Stomach smooth muscle (tissue), 2 donors: ENCODE measurements around the gene ILDR2.

Experiments used
- H3K27ac ChIP-seq: one replicate; pipeline ENCODE4 v1.7.0; 2013; ENCODE audit warnings: mild to moderate bottlenecking, low read length, inconsistent platforms
- H3K27me3 ChIP-seq, 2 donors: one replicate each; pipeline ENCODE4 v1.7.0; 2013; ENCODE audit warnings: low read length in 2 of 2; ENCODE audit not compliant: insufficient read depth in 2 of 2, control insufficient read depth in 1 of 2
- H3K36me3 ChIP-seq, 2 donors: one replicate each; pipeline ENCODE4 v1.7.0; 2013; ENCODE audit warnings: low read length in 2 of 2; ENCODE audit not compliant: control insufficient read depth in 2 of 2, insufficient read depth in 2 of 2
- H3K4me1 ChIP-seq: one replicate; pipeline ENCODE4 v1.7.0; 2013; ENCODE audit warnings: low read length; ENCODE audit not compliant: control insufficient read depth, insufficient read depth
- H3K4me3 ChIP-seq, 2 donors: one replicate each; pipeline ENCODE4 v1.7.0; 2013; ENCODE audit warnings: low read length in 2 of 2
- H3K9ac ChIP-seq, 2 donors: one replicate each; pipeline ENCODE4 v1.7.0; 2013; ENCODE audit warnings: low read length in 2 of 2, mild to moderate bottlenecking in 1 of 2
- H3K9me3 ChIP-seq, 2 donors: one replicate each; pipeline ENCODE4 v1.7.0; 2013; ENCODE audit warnings: low read length in 2 of 2; ENCODE audit not compliant: control insufficient read depth in 2 of 2
- donor health status: healthy.
- donor health status: Pancreatic carcinoma.

ILDR2 gene

GRCh38 chr1:166907763-166908162 lies 67.6 kb downstream of the ILDR2 start:
- H3K9ac ChIP-seq: no peak overlapping the region
- H3K4me1 ChIP-seq: no peaks in the 10 kb centered on the region
- H3K36me3 ChIP-seq: no peaks in the 10 kb centered on the region
- H3K9me3 ChIP-seq: no peaks in the 10 kb centered on the region
- H3K27me3 ChIP-seq: no peaks in the 10 kb centered on the region
- no peak overlapping the region for H3K27ac ChIP-seq
- H3K4me3 ChIP-seq: no peak overlapping the region

DNA sequence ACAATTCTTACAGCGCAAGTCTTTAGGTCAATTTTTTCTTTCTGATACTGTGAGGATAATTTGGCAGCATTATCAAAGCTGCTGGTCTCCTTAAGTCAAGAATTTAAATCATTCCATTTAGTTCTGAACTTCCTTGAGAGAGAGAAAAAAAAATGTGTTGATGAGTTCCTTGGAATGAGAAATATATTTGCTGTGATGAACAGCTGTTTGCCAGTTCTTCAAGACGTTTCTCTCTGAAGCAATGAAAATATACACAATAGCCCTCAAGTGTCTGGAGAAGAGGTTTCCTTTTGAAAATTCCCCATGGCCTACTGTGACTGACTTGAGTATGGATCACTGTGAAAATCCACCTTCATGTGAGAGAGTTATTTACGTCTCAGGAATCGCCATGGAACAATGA lies 68.3 kb downstream of the ILDR2 start:
- Histone ChIP-seq H3K9me3 (no peaks in the 10 kb centered on the region), H3K9ac (no peak overlapping the region), H3K36me3 (no peaks in the 10 kb centered on the region), H3K4me1 (no peaks in the 10 kb centered on the region), H3K27ac (no peak overlapping the region), H3K27me3 (no peaks in the 10 kb centered on the region), H3K4me3 (no peak overlapping the region)

GRCh38 chr1:166906647-166907046 lies 68.7 kb downstream of the ILDR2 start:
- no peaks in the 10 kb centered on the region for H3K4me1 ChIP-seq
- H3K27ac ChIP-seq: no peak overlapping the region
- H3K9ac ChIP-seq: no peak overlapping the region
- no peaks in the 10 kb centered on the region for H3K36me3 ChIP-seq
- no peaks in the 10 kb centered on the region for H3K9me3 ChIP-seq
- no peaks in the 10 kb centered on the region for H3K27me3 ChIP-seq
- H3K4me3 ChIP-seq: no peak overlapping the region

- H3K27me3 ChIP-seq: no peaks in the 10 kb centered on the region
- no peak overlapping the region for H3K9ac ChIP-seq
- no peaks in the 10 kb centered on the region for H3K9me3 ChIP-seq
- H3K4me1 ChIP-seq: peaks cover 4% of the 10 kb centered on the region
- no peak overlapping the region for H3K27ac ChIP-seq
- H3K36me3 ChIP-seq: no peaks in the 10 kb centered on the region
- no peak overlapping the region for H3K4me3 ChIP-seq
These were observed 69.4 kb downstream of the ILDR2 start for GRCh38 chr1:166905900-166906299.

DNA sequence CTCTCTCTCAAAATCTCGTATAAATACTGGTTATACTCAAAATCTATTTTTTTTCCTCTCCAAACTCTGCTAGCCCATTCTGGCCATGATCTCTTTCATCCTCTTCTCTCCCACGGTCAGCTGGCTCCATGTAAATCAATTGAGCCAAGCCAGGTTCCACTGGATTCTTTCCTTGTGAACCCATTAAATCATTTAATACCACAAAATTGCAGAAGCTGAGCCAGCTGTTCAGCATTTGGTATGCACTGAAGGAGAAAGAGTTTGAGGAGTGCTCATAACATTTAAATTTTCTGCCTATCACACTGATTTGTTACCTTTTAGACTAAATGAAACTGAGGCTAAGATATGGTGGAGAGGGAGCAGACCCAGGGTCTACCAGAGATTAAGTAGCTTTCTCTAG lies 70.2 kb downstream of the ILDR2 start:
- peaks cover 4% of the 10 kb centered on the region for H3K4me1 ChIP-seq
- no peaks in the 10 kb centered on the region for H3K9me3 ChIP-seq
- H3K27ac ChIP-seq: no peak overlapping the region
- H3K4me3 ChIP-seq: no peak overlapping the region
- no peaks in the 10 kb centered on the region for H3K36me3 ChIP-seq
- no peak overlapping the region for H3K9ac ChIP-seq
- no peaks in the 10 kb centered on the region for H3K27me3 ChIP-seq

DNA sequence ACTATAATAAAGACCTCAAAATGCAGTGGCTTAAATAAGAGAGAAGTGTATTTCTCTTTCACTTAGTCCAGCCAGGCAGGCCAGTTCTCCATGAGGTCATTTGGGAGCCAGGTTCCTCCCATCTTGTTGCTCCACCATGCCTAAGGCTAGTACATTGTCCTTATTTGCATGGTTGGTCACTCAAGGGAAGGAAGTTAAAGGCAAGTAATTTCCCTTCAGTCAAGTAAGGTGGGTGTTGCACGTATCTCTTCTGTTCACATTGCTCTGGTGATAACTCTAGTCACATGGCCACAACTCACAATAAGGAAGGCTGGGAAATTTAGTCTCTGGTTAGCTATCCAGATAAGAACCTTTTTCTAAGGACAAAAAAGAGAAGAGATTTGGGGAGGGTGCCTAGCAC lies 72.1 kb downstream of the ILDR2 start:
- no peaks in the 10 kb centered on the region for H3K36me3 ChIP-seq
- H3K4me1 ChIP-seq: peaks cover 4% of the 10 kb centered on the region
- H3K27ac ChIP-seq: no peak overlapping the region
- H3K27me3 ChIP-seq: no peaks in the 10 kb centered on the region
- H3K9ac ChIP-seq: no peak overlapping the region
- H3K4me3 ChIP-seq: no peak overlapping the region
- no peaks in the 10 kb centered on the region for H3K9me3 ChIP-seq

DNA sequence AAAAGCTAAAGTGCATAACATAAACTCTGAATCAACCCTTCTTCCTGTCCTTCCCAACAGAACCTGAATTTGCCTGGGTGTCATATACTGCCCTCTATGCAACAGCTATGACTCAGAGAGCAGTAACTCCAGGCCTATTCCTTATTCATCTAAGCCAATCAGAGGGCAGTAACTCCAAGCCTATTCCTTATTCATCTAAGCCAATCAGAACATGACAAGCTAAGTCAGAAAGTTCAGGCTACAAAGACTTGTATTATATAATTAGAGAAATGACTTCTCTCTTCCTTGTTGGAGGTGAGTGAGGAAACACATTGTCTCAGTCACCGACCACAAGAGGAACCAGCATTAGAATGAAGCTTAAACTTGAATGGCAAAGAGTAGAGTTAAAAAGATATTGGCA lies 73.1 kb downstream of the ILDR2 start:
- no peak overlapping the region for H3K9ac ChIP-seq
- H3K27ac ChIP-seq: no peak overlapping the region
- H3K27me3 ChIP-seq: no peaks in the 10 kb centered on the region
- H3K4me1 ChIP-seq: peaks cover 4% of the 10 kb centered on the region
- H3K36me3 ChIP-seq: no peaks in the 10 kb centered on the region
- H3K4me3 ChIP-seq: no peak overlapping the region
- peaks cover 0 to 3% of the 10 kb centered on the region in 2 donors for H3K9me3 ChIP-seq

DNA sequence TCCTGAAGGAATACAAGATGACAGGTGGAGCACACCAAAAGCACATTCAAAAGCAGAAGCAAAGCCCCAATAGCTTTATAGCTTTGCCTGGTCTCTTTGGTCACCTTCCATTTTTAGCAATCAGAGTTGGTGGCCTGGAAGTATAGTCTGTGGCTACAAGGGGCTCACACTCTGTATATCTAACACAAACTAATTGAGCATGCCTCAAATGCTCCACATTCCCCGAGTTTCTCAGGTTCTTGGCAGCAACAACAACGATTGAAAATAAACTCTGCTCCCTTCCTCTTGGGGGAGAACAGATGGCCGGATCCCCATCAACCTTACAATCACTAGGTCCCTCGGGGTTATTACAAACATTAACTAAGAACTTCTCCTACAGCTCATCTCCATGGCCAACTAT lies 74.4 kb downstream of the ILDR2 start:
- H3K27ac ChIP-seq: no peak overlapping the region
- H3K36me3 ChIP-seq: no peaks in the 10 kb centered on the region
- no peaks in the 10 kb centered on the region for H3K27me3 ChIP-seq
- H3K4me3 ChIP-seq: no peak overlapping the region
- no peak overlapping the region for H3K9ac ChIP-seq
- H3K4me1 ChIP-seq: peaks cover 4% of the 10 kb centered on the region
- peaks cover 0 to 5% of the 10 kb centered on the region in 2 donors for H3K9me3 ChIP-seq

DNA sequence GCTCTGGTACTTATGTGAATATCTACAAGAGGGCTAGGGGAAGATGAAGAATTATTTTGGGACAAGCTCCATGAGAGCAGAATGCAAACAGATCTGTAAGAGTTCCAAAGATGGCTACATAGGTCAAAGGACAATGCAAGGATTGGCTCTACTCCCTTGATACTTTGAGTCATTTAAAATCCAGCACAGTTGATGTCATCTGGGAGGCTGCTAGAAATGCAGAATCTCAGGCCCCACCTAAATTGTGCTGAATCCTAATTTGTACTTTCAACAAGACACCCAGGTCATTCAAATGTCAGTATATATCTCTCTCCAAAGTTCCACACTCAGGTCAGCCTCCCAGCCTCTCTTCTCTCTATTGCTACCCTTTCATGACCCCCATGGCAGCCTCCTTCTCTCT lies 75.6 kb downstream of the ILDR2 start:
- no peak overlapping the region for H3K9ac ChIP-seq
- no peak overlapping the region for H3K4me3 ChIP-seq
- no peaks in the 10 kb centered on the region for H3K36me3 ChIP-seq
- H3K27me3 ChIP-seq: no peaks in the 10 kb centered on the region
- peaks cover 4% of the 10 kb centered on the region for H3K4me1 ChIP-seq
- H3K9me3 ChIP-seq: peaks cover 0 to 5% of the 10 kb centered on the region in 2 donors
- no peak overlapping the region for H3K27ac ChIP-seq

GRCh38 chr1:166895766-166896165 lies 79.6 kb downstream of the ILDR2 start:
- peaks cover 0 to 5% of the 10 kb centered on the region in 2 donors for H3K9me3 ChIP-seq
- H3K27me3 ChIP-seq: no peaks in the 10 kb centered on the region
- H3K4me1 ChIP-seq: no peaks in the 10 kb centered on the region
- no peak overlapping the region for H3K27ac ChIP-seq
- no peak overlapping the region for H3K4me3 ChIP-seq
- H3K36me3 ChIP-seq: no peaks in the 10 kb centered on the region
- H3K9ac ChIP-seq: no peak overlapping the region

GRCh38 chr1:166889776-166890175 lies 85.6 kb downstream of the ILDR2 start:
- H3K27ac ChIP-seq: no peak overlapping the region
- peaks cover 3% of the 10 kb centered on the region for H3K4me1 ChIP-seq
- no peaks in the 10 kb centered on the region for H3K9me3 ChIP-seq
- no peak overlapping the region for H3K9ac ChIP-seq
- peaks cover 0 to 5% of the 10 kb centered on the region in 2 donors for H3K27me3 ChIP-seq
- H3K36me3 ChIP-seq: no peaks in the 10 kb centered on the region
- no peak overlapping the region for H3K4me3 ChIP-seq
